HG02981 (cell line): Measurements from ENCODE around the gene PPP4R1.

Experiments
- ATAC-seq: cut with Tn5 transposase; IDR thresholded peaks from one replicate; pipeline ENCODE4 v1.9.1; 2021; ENCODE audit warnings: mild to moderate bottlenecking, moderate library complexity; ENCODE audit not compliant: unreplicated experiment

PPP4R1 gene

DNA sequence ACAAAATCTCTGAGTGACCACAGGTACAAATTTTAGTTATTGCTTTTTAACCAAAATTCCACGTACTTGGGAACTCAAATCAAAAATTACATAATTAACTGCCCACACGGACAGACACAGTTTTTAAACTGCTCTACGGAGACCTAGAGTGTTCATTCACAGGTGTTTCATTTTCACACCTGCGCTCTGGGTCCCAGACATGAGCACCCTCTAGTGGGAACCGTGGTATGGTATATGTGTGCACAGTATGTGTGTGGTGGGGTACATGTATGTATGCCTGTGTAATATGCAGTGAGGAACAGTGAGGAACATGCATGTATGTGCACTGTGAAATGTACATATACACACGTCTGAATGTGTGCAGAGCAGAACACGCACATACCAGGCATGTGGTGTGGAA, 65.0 kb downstream of the PPP4R1 start:
- ATAC-seq = no peak

DNA sequence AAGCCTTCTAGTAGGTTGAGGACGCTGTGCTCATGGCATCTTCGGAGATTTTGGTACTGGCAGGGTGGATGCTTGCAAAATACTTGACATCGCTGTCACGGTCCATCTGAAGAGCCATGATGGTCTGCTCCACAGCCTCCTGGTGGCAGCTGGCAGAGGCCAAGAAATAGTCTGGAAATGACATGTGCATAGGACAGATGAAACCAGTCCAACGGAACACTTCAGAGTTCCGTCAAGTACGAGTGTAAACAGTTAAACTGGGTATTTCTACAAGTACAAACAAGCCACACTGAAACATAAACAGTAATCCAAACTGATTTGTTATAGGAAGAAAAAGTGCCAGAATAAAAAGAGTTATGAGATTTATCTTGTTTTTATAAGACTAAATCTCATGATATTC, 66.6 kb downstream of the PPP4R1 start:
- no peak for ATAC-seq

DNA sequence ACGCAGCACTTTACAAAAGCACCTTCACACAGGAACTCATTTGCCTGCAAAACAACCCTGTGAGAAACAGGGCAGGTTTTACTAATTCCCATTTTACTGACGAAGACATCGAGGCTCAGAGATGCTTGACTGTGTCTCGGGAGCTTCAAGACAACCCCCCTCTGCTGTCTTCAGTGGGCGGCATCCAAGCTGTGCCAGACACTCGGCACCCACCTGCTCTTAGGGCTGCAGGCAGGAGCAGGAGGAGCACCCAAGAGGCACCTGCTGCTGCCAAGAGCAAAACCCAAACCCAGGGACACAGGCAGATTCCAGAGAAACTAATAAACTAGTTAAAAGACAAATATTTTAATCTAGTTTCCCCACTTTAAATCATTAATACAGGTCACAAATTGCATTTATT, 67.9 kb downstream of the PPP4R1 start:
- no peak for ATAC-seq

DNA sequence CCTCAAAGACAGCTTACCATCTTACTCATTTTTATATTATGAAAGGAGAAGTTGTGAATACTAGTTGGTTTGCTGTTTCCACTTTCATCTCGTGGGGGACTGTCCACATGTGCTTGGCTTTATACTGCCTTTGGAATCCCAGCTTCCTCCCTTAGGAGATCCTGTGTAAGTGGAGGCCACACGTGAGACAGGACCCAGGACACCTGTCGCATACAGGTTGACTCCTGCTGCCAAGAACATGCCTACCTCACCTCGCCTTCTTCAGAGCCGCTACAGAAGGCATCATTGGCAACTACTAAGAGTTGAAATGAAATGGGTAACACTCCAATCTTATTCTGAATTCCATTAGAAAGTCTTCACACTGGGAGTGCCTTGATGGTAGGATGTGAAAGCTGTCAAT, 69.3 kb downstream of the PPP4R1 start:
- no peak for ATAC-seq

DNA sequence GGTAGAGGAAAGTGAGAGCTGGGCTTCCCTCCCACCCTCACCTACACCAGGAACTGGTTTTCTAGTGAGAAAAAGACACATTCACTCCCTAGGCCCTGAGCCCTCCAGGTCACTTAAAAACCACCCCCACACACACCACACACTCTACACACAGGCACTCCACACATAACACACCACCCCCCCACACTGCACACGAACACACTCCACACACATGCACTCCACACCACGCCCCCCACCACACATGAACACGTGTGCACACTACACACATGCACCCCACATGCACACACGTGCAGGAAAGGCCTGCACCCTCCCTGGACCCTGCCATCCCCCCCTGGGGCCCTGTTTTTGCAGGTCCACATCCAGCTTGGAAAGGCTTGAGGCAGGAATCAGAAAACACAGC, 71.4 kb downstream of the PPP4R1 start:
- ATAC-seq = no peak

DNA sequence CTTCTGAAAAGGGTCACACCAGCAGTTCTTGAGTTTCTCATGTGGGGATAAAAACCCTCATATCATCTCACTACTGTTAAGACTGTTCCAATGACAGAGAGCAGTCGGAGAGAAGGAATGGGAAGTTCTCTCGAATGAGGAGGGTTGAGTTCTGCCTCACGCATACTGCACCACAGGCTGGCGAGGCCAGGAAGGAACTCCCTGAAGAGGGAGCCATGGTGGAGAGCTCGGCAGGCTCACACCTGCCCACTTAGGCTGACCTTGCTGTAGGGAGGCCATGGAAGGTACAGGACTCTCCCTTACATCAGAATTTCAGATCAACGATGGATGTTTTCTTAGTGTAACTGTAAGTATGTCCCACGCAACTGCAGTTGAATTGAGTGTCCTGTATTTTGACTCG, 74.4 kb downstream of the PPP4R1 start:
- no peak for ATAC-seq

DNA sequence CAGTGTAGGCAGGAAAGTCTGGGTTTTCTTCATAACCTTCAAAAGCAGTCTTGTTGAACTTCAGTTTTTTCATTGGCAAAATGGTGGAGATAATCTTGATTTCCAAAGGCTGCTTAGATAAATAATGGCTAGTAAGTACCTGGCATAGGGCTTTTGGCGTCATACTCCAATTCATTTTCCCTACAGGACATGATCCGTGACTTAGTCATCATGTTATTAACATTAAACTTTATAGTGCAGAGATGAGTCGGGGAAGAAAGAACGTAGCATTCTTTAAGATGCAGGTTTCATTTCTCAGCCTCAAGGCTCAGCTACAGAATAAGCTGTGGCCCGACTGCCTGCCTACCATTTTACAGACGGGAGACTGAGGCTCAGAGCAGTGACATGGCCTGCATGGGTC, 75.1 kb downstream of the PPP4R1 start:
- no peak for ATAC-seq

DNA sequence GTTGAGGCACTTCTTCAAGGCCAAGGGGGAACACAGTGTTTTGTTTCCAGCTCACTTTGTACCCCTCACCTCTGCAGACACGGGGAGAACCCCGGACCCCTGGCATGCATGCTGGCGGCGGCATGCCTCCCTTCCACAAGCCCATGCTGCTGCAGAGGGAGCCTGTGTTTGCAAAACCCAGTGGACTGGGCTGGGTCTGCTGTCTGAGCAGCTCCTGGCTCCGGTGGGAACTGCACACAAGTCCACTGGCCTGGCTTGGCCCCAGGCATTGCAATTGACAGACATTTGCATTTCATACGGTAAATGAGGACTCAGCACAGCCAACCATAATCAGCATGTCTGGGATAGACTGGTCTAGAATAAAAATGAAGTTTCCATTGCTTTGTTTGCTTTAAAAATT, 76.7 kb downstream of the PPP4R1 start:
- no peak for ATAC-seq

DNA sequence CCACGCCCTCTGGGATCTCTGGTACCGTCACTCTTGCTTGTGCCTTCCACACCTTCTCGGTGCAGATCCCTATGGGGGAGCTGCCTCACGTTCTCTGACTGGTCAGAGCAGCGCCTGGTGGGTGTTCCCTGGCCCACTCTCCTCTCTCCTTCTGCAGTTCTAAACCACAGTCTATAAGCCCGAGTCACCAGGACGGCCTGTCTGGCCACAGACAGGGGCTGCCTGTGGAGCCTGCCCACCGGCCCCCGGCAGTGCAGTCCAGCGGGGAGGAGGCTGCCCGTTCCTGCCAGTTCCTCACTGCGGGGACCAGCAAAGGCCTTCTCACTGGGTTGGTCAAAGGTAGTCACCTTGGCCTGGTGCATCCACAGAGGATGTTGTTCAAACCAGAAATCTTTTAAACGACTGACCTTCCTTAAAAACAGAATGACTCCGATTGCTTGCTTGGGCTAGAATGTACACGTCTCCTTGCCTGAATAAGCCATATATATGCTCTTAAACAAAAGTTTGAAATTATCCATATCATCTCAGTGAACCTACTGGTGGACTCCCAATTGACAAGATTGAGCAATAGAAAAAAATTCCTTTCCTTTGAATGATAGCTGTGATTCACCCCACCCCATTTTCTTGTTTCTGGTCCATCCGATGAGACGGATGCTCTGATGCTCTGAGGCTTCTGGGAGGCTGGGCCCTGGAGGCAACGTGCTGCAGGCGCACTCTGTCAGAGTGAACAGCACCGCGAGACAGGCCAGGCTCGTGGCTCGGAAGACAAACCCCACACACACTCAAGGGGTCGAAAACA, 77.8 kb downstream of the PPP4R1 start:
- ATAC-seq = no peak

DNA sequence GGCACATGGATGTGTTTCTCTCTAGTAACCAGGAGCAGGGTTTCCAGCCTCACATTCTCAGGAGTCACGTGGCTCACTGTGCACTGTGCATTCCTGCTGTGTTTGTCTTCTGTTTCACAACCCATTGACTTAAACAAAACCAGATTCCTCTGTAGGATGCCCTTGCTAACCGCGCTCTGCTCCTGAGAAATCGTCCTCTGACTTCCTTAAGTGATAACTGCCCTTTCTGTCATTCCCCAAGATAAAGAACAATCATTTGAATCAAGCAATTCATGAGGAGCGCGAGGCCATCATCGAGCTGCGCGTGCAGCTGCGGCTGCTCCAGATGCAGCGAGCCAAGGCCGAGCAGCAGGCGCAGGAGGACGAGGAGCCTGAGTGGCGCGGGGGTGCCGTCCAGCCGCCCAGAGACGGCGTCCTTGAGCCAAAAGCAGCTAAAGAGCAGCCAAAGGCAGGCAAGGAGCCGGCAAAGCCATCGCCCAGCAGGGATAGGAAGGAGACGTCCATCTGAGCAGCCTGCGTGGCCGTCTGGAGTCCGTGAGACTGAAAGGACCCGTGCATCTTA, 78.8 kb downstream of the PPP4R1 start:
- ATAC-seq = no peak

DNA sequence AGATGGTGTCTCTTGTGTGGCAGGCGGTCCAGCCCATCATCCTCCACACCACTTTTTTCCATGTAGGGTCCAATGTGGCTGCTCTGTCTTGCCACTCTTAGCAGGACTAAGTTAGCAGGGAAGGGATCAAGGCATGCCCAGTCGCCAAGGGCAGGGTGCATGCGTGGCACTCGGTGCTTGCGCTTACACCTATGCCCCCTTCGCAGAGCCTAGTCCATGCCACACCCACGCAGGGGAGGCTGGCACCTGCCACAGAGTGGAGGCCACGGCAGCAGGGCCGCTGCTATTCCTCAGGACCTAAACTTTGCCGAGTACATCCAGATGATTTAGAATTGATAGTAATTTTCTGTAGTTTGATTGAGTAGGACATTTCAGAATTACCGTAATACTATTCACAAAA, 79.5 kb downstream of the PPP4R1 start:
- no peak for ATAC-seq

DNA sequence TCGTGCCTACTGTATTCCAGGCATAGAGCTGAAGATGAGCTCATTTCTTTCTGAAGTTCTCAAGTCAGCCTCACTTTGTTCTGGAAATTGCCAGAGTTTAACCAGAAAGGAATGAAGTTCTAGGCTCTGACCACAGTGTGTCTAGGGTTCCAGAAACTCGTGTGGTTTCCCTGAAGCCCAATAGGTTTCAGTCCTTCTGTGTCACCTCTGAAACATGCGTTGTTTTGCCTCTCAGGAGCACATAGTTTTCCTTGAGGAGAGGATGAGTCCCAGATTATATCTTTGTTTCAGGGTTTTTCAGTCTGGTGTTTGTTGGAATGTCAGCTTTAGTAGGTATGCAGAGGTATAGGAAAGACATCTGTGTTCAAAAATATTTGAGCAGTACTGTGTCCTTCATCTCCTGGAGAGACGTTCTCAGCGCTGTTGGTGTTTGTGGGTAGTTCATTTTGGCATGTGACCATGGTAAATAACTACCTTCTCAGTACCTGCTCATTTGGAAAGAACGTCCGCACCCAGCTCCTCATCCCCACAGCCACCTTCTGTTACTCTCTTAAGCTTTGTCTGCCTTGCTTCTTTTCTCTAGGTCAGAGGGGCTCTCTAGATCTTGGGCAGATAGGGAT, 82.5 kb downstream of the PPP4R1 start:
- no peak for ATAC-seq

DNA sequence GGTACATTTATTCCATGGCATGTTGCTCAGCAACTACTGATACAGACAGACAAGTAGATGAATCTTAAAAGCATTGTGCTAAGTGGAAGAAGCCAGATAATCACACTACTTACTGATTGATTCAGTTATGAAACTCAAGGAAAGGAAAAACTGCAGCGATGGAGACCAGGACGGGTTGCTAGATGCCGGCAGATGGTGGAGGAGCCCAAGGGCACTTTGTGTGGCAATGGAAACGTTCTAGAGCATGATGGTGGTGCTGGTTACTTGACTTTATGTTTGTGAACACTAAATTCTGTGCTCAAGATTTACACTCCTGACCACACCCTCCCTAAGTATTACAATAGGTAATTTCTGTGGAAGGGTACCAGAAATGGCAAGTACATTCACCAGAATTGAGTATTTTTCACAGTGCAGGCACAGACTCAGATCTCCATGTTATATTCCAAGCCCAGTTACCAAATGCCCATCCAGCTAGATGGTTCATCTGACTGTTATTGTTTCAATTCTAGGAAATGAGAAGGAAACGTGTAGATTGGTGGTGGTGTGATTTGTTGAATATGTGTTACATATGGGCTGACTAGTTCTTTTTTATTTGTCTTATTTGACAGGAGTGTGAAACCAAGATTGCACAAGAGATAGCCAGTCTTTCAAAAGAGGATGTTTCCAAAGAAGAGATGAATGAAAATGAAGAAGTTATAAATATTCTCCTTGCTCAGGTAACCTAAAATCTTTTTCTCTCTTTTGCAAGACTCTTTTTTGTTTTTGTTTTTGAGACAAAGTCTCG, 83.9 kb downstream of the PPP4R1 start:
- no peak for ATAC-seq

DNA sequence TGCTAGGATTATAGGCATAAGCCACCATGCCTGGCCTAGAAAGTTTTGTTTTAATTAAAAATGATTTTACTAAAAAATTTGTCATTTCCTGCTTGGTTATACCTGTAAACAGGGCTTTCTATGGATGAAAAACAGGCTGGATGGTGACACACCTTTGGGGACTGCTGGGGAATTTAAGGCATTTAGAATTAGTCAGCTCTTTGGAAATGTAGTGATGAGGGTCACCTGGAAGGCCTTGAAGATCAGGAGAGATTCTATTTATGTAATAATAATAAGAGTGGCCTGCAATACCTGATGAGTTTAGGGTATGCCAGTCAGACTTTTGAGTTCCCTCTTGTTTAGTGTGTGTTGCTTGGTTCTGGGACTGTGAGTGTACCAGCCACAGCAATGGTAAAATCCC, 87.9 kb downstream of the PPP4R1 start:
- no peak for ATAC-seq

DNA sequence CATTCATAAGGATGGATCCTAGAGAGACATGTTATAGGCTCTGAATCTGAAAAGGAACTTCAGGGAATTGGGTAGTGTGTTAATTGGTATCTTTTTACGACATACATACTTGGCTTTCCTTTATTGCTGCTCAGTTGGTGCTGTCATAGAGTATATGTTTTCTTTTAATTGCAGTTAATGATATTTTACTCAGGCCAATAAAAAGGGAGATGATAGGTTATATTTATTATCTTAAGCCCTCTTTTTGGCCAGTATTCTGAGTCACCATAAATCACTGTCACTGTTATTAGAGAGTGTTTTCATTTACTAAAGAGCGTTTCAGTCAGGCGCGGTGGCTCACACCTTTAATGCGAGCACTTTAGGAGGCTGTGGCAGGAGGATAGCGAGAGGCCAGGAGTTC, 91.4 kb downstream of the PPP4R1 start:
- ATAC-seq = no peak

DNA sequence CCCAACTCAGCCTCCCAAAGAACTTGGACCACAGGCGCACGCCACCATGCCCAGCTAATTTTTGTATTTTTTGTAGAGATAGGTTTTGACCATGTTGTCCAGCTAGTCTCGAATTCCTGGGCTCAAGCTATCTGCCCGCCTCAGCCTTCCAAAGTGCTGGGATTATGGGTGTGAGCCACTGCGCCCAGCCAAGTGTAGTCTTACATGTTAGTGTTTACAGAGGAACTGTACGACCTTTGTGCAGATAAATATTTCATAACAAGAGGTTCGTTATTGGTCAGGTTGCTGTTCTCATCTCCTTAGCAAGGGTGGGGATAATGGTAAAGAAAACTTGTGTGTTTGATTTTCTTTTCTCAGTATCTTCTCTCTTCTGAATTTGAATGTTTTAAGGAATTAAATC, 92.6 kb downstream of the PPP4R1 start:
- no peak for ATAC-seq

DNA sequence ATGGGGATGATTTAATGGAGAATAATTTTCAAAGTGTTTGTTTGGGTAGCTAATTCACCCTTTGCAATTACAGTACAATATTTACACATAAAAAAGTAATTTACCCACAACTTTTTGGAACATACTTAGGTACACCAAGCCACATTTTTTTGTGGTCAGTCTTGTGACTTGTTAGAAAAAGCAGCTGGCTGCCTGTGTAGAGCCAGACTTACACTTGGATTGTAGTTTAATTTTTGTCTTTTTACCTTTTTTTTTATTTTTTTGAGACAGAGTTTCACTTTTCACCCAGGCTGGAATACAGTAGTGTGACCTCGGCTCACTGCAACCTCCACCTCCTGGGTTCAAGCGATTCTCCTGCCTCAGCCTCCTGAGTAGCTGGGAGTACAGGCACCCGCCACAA, 93.7 kb downstream of the PPP4R1 start:
- no peak for ATAC-seq

DNA sequence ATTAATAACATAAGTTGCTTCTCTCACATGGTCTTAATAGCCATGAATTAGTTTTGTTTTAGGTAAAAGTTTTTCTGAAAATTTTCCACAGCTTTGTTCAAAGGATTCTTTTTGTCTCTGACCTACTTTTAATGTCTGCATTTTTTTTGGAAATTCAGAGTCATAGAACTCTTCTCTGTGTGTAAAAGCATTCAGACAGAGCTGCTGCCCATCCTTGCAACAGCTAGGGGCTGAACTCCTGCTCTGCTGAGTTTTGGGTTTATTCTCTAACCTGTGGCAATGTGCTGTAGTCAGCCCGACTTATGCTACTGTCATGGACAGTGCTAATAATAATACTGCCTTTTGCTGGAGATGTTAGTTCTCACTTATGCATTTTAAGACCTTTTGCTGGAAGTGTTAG, 95.0 kb downstream of the PPP4R1 start:
- no peak for ATAC-seq

DNA sequence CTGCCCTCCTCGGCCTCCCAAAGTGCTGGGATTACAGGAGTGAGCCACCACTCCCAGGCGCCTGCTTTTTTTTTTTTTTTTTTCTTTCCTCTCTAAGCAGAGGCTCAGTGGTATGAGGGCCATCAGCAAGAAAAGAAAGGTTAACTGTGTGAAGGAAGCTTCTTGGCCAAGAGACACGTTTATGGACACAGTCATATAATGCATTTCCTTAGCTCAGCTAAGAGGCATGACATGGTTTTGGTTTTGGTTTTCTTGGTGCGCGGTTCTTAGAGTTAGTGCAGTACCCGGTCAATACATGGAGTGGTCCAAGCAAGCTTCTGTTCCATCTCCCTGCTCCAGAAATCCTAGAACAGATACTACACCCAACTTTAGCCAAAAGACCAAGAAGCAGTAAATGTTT, 96.5 kb downstream of the PPP4R1 start:
- no peak for ATAC-seq

DNA sequence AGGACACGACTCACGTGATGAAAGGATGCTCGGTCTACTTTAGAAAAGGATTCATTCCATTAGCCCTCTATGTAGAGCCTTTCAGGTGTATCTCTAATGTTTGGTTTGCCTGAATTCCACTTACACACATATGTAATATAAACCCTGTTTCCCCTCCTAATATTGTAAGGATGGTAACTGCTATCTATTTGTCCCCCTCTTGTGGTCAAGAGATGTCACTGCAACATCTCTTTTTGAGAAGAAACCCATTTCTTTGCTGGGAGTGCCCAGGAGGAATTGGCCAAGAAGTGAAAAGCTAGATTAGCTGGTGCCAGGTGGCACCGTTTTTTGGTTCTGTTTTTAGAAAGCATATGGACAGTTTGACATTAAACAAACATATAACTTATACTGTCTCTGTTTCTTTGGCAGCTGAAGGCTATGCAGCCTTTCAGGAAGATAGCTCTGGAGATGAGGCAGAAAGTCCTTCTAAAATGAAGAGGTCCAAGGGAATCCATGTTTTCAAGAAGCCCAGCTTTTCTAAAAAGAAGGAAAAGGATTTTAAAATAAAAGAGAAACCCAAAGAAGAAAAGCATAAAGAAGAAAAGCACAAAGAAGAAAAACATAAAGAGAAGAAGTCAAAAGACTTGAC, 97.8 kb downstream of the PPP4R1 start:
- no peak for ATAC-seq

DNA sequence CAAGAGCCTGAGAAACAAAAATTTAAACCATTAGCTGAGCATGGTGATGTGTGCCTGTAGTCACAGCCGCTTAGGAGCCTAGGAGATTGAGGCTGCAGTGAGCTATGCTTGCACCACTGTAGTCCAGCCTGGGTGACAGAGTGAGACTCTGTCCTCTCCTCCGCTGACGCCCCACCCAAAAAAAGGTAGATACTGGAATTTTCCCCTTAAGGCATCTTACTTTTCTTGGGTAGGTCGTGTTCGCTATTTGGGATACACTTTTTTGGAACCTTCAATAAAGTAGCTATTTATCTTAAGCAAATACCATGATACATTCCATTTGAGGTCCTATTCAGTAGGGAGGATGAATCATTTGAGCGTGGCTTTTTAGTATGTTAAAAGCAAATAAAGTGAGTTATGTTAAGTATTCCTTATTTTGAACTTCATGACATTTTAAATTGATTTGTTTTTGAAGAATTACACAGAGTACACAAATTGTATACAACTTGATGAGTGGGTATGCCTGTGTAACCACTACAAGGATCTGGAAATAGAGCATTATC, 100.3 kb downstream of the PPP4R1 start:
- ATAC-seq = no peak
